ENCODE data around the gene DGKD.
"Not testable (repeated sequence)": the region's sequence is repeated elsewhere in the genome, so short reads cannot be mapped to it uniquely, and the experiment has no call there.

DGKD gene

DNA sequence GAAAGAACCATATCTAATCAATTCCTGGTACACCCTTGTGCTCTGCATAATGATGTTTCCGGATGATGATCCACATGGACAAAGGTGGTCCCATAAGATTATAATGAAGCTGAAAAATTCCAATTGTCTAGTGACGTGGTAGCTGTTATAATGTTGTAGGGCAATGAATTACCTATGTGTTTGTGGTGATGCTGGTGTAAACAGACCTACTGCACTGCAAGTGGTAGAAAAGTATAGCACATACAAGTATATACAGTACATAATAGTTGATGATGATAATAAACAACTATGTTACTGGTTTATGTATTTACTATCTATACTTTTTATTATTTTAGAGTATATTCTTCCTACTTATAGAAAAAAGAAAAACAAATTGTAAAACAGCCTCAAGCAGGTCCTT, 8.4 kb downstream of the DGKD start:
- H3K27ac Mint-ChIP-seq: no peak overlapping the region
- DNase-seq (no peak), ATAC-seq (no peak)
- H3K27me3 Mint-ChIP-seq: no peaks in the 10 kb centered on the region
- no peak overlapping the region for H3K4me3 Mint-ChIP-seq
- peaks cover 0 to 4% of the 10 kb centered on the region in 2 donors for H3K9me3 Mint-ChIP-seq
- peaks cover 90% of the 10 kb centered on the region for H3K4me1 Mint-ChIP-seq

- Mint-ChIP-seq H3K27ac (peak overlapping the region in 1 of 2 donors; percentile 8), H3K27me3 (no peaks in the 10 kb centered on the region), H3K4me3 (no peak overlapping the region), H3K9me3 (peaks cover 0 to 4% of the 10 kb centered on the region in 2 donors), H3K4me1 (peaks cover 90% of the 10 kb centered on the region)
- ATAC-seq: peak; percentile 45
- no peak for DNase-seq
These were observed 9.5 kb downstream of the DGKD start for GRCh38 chr2:233363744-233364235.

DNA sequence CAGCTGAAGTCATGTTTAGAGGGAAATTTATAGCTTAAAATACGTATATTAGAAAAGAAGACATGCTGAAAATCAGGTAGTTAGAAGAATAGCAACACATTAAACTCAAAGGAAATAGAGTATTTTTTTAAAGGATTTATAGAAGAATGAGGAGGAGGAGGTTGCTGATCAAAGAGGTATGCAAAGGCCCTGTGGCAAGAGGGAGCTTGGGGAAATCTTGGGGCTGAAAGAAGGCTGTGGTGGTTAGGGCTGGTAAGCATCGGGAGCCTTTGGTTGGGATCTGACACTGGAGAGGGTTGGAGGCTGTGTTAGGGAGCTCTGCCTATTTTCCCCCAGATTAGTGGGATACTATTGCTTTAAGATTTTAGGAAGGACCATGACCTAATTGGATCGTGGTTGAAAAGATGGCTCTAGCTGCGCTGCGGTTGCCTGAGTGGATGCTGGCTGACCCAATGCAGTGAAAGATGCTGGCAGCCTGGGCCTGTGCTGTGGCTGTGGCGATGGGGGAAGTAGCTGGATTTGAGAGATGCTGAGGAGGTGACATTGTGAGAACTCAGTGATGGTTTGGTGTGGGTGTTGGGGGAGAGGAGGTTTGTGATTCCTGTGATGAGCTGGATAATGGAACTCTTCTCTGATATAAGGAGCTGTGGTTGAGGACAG, 11.7 kb downstream of the DGKD start:
- Mint-ChIP-seq H3K27ac (peak overlapping the region; percentile 64 to 74), H3K9me3 (peaks cover 0 to 4% of the 10 kb centered on the region in 2 donors), H3K27me3 (no peaks in the 10 kb centered on the region), H3K4me1 (peaks cover 85% of the 10 kb centered on the region), H3K4me3 (no peak overlapping the region)
- no peak for DNase-seq
- ATAC-seq: peak; percentile 59

DNA sequence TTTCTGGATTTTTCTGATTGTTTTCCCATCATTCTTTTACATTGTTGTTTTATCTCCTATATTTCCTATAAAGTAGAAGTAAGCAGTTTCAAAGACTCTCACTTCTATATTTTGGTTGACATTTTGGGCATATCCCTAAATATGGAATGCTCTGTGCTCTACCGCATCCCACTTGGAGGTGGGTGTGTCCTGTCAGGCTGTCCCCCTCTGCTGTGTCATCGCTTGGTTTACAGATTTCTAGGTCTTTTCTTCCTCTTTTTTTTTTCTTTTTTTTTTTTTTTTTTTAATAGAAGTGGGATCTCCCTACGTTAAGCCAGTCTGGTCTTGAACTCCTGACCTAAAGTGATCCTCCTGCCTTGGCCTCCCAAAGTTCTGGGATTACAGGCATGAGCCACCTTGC, 13.3 kb downstream of the DGKD start:
- DNase-seq (no peak), ATAC-seq (no peak)
- Mint-ChIP-seq H3K9me3 (peaks cover 0 to 4% of the 10 kb centered on the region in 2 donors), H3K27me3 (no peaks in the 10 kb centered on the region), H3K4me3 (no peak overlapping the region), H3K27ac (peak overlapping the region in 1 of 2 donors; percentile 95), H3K4me1 (peaks cover 75% of the 10 kb centered on the region)

DNA sequence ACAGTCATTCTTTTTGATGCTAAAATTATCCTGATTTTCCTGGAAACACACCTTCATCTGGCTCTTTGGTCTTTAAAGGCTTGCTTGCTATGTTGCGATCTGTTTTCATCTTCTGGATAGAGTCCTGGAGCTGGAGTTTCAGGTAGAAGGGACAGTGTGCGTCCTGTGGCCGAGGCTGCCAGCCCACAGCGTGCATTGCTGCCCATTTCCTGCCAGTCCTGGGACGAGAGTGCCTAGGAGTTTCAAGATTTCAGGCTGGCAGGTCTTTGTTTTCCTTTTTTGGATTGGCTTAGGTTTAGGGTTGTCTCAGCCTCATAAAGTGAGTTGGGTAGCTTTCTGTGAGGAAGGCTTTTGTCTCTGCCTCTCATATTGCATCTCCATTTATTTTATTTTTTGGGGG, 14.5 kb downstream of the DGKD start:
- H3K27ac Mint-ChIP-seq: no peak overlapping the region
- no peaks in the 10 kb centered on the region for H3K27me3 Mint-ChIP-seq
- peaks cover 0 to 1% of the 10 kb centered on the region in 2 donors for H3K9me3 Mint-ChIP-seq
- DNase-seq (no peak), ATAC-seq (no peak)
- peaks cover 78% of the 10 kb centered on the region for H3K4me1 Mint-ChIP-seq
- H3K4me3 Mint-ChIP-seq: no peak overlapping the region

DNA sequence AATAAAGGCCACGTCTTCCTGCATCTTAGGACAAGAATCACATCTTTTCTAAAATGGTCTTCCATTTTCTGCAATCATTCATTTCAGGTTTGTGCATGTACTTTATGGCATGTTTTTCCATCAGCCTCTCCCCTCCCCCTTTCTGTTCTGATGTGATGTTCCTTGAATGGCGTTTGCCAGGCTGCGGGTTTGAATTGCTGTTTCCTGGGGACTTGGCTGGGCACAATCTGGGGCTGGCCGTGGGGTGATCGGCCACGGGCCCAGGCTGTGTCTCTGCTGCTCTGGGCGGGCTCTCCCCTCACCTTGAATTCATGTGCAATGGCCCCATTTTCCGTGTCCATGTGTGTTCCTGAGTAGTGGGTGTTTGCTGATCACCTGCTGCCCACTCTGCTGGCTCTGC, 15.2 kb downstream of the DGKD start:
- Mint-ChIP-seq H3K9me3 (no peaks in the 10 kb centered on the region), H3K4me3 (no peak overlapping the region), H3K27me3 (no peaks in the 10 kb centered on the region), H3K4me1 (peaks cover 71% of the 10 kb centered on the region), H3K27ac (peak overlapping the region; percentile 31 to 85)
- no peak for DNase-seq
- ATAC-seq: no peak

GRCh38 chr2:233369897-233370685, 15.8 kb downstream of the DGKD start:
- peaks cover 68% of the 10 kb centered on the region for H3K4me1 Mint-ChIP-seq
- no peaks in the 10 kb centered on the region for H3K27me3 Mint-ChIP-seq
- no peak overlapping the region for H3K4me3 Mint-ChIP-seq
- no peak overlapping the region for H3K27ac Mint-ChIP-seq
- H3K9me3 Mint-ChIP-seq: no peaks in the 10 kb centered on the region
- ATAC-seq: no peak
- no peak for DNase-seq

DNA sequence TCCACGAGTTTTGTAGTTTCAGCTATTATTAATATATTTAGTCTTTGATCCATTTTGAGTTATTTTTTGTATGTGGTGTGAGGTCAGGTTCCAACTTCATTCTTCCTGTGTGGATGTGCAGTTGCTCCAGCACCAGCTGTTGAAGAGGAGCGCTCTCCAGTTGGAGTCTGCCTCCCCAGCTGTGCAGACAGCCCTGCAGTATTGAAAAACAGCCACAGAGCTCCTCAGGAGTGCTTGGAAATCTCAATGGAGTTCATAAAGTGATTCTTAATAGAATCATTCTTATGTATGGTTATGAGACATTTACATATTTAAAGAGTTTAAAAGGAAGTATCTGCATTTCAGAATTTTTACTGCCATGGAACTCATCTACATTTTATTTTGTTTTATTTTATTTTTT, 17.3 kb downstream of the DGKD start:
- Mint-ChIP-seq H3K4me3 (no peak overlapping the region), H3K4me1 (peaks cover 64% of the 10 kb centered on the region), H3K27me3 (no peaks in the 10 kb centered on the region), H3K27ac (no peak overlapping the region), H3K9me3 (no peaks in the 10 kb centered on the region)
- ATAC-seq (no peak), DNase-seq (no peak)

DNA sequence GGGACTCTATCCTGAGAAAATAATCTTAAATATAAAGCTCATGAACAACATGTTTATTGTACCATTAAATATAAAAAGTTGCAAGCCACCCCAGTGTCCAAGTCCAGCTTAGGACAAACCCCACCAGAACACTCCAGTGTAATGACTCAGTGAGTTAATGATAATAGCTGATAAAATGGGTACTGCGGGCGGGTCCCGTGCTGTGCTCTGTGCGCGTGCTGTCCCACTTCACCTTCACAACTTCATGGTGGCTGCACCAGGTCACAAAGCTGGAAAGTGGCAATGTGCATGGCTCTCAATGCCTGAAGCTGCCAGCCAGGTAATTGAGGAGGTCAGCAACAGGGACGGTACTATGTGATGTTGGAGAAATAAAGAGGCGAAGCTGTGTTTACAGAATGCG, 18.6 kb downstream of the DGKD start:
- Mint-ChIP-seq H3K9me3 (no peaks in the 10 kb centered on the region), H3K4me1 (peaks cover 58% of the 10 kb centered on the region), H3K4me3 (no peak overlapping the region), H3K27me3 (no peaks in the 10 kb centered on the region), H3K27ac (no peak overlapping the region)
- ATAC-seq (no peak), DNase-seq (no peak)

GRCh38 chr2:233373316-233373715, 19.0 kb downstream of the DGKD start:
- ATAC-seq (no peak), DNase-seq (no peak)
- Mint-ChIP-seq H3K27ac (peak overlapping the region in 1 of 2 donors; percentile 76), H3K4me3 (no peak overlapping the region), H3K9me3 (no peaks in the 10 kb centered on the region), H3K4me1 (peaks cover 53% of the 10 kb centered on the region), H3K27me3 (no peaks in the 10 kb centered on the region)

DNA sequence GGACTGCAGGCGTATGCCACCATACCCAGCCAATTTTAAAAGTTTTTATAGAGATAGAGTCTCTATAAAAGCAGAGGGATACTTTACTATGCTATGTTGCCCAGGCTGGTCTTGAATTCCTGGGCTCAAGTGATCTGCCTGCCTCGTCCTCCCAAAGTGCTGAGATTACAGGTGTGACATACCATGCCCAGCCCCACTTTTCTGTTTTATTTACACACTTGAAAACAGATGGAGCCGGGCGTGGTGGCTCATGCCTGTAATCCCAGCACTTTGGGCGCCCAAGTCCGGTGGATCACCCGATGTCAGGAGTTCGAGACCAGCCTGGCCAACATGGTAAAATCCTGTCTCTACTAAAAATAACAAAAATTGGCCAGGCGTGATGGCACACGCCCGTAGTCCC, 20.5 kb downstream of the DGKD start:
- not testable (repeated sequence) for H3K27me3 Mint-ChIP-seq, DNase-seq, H3K4me3 Mint-ChIP-seq, H3K9me3 Mint-ChIP-seq, ATAC-seq
- Mint-ChIP-seq H3K27ac (peak overlapping the region; percentile 43 to 74), H3K4me1 (peaks cover 52% of the 10 kb centered on the region)

GRCh38 chr2:233375490-233376314, 21.4 kb downstream of the DGKD start:
- DNase-seq (no peak), ATAC-seq (no peak)
- no peak overlapping the region for H3K4me3 Mint-ChIP-seq
- peaks cover 54% of the 10 kb centered on the region for H3K4me1 Mint-ChIP-seq
- no peaks in the 10 kb centered on the region for H3K27me3 Mint-ChIP-seq
- no peak overlapping the region for H3K27ac Mint-ChIP-seq
- H3K9me3 Mint-ChIP-seq: no peaks in the 10 kb centered on the region

GRCh38 chr2:233379034-233379433, 24.7 kb downstream of the DGKD start:
- Mint-ChIP-seq H3K27me3 (no peaks in the 10 kb centered on the region), H3K4me3 (no peak overlapping the region), H3K27ac (peak overlapping the region in 1 of 2 donors; percentile 88), H3K9me3 (no peaks in the 10 kb centered on the region), H3K4me1 (peaks cover 74% of the 10 kb centered on the region)
- DNase-seq: no peak
- no peak for ATAC-seq

DNA sequence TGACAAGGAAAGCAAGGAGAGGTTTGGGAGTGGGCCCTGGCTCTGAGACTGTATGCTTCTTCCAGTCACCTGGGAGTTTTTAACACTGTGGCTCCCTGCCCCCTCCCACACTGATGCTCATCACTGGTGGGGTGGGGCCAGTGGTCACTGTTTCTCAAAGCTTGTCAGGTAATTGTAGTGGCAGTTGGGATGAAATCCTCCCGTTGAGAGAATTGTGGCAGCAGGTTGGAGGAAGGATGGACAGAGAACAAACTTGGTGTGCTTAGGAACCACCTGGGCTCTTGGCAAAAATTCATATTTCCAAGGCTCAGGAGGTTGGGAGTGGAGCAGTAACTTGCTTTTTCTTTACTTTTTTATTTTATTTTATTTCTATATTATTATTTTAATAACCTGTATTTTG, 25.1 kb downstream of the DGKD start:
- no peak for ATAC-seq
- no peaks in the 10 kb centered on the region for H3K27me3 Mint-ChIP-seq
- H3K9me3 Mint-ChIP-seq: no peaks in the 10 kb centered on the region
- peaks cover 78% of the 10 kb centered on the region for H3K4me1 Mint-ChIP-seq
- no peak for DNase-seq
- H3K27ac Mint-ChIP-seq: no peak overlapping the region
- no peak overlapping the region for H3K4me3 Mint-ChIP-seq

DNA sequence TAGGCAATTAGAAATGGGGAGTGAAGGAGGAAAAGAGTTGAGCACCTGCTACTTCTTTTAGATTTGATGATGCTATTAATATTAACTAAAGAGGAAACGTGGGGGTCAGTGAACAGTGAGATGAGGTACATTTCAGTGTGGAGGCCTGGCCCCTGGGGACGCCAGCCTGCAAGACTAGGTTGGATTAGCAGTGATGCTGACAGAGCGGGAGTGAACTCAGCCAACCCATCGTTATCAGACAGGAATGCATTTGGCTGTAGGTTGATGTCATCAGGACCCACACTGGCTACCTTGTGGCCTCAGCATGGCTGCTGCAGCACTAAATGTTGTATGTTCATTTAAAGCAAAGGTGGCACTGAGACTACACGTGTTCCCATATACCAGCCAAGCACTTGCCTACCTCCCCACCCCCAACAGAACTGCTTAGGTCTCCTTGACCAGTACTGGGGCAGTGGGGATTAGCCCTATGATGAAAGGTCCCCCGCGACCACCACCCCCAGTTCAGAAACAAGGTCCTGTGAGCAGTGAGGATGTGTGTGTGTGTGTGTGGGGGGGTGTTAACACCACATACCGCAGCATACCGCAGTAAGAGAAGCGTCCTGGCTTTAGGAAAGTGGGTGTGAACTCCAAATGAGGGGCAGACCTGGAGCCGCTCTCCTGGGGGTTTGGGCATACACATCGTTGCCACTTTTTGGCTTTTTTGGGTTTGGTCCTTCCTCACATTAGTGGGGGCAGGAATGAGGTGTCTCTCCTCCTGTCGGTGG, 26.0 kb downstream of the DGKD start:
- DNase-seq (no peak), ATAC-seq (peak; percentile 31)
- Mint-ChIP-seq H3K27ac (peak overlapping the region in 1 of 2 donors; percentile 22), H3K4me1 (peaks cover 81% of the 10 kb centered on the region), H3K27me3 (no peaks in the 10 kb centered on the region), H3K9me3 (no peaks in the 10 kb centered on the region), H3K4me3 (peak overlapping the region in 1 of 2 donors; percentile 16)

Data from stimulated activated naive CD8-positive, alpha-beta T cell treated with anti-CD3 and anti-CD28 coated beads, Interleukin-15, amount 100 ng/mL, for 72 hours (primary cell).